Aorta (tissue), 5 donors: ENCODE results near the gene MCEE. TPM values are rescaled to one million over a fixed set of nuclear protein-coding genes. Genes with fewer than 3 reads are reported as not detected.
"Not testable (repeated sequence)": the region's sequence is repeated elsewhere in the genome, so short reads cannot be mapped to it uniquely, and the experiment has no call there.

Source experiments
- ATAC-seq: fragments of 200-7000 bp; cut with Tn5 transposase; one replicate; pipeline ENCODE4 v1.9.1; 2022; ENCODE audit warnings: moderate library complexity; ENCODE audit not compliant: low FRiP score
- DNase-seq, 2 donors: peaks; one replicate each; pipeline ENCODE4 v3.0.0-alpha.2; 2020
- H3K27ac ChIP-seq, 2 donors: one replicate each; pipeline ENCODE4 v1.5.1; 2013; ENCODE audit warnings: low read length in 2 of 2, mild to moderate bottlenecking in 2 of 2, moderate library complexity in 2 of 2, control low read depth in 1 of 2, inconsistent platforms in 1 of 2, low read depth in 1 of 2
- H3K27me3 ChIP-seq, 2 donors: one replicate each; pipeline ENCODE4 v1.6.1; 2013; ENCODE audit warnings: control low read depth in 1 of 2, low read length in 1 of 2, mild to moderate bottlenecking in 1 of 2, moderate library complexity in 1 of 2; ENCODE audit not compliant: insufficient read depth in 2 of 2, control insufficient read depth in 1 of 2
- H3K36me3 ChIP-seq, 2 donors: one replicate each; pipeline ENCODE4 v1.6.1; 2013; ENCODE audit warnings: control low read depth in 1 of 2, low read length in 1 of 2, mild to moderate bottlenecking in 1 of 2; ENCODE audit not compliant: insufficient read depth in 2 of 2, control insufficient read depth in 1 of 2
- H3K4me1 ChIP-seq, 2 donors: one replicate each; pipeline ENCODE4 v1.6.1; 2013; ENCODE audit warnings: low read length in 2 of 2, control low read depth in 1 of 2, mild to moderate bottlenecking in 1 of 2, moderate library complexity in 1 of 2; ENCODE audit not compliant: insufficient read depth in 2 of 2, control insufficient read depth in 1 of 2
- H3K4me3 ChIP-seq, 2 donors: one replicate each; pipeline ENCODE4 v1.5.1; 2013; ENCODE audit warnings: low read length in 2 of 2, control low read depth in 1 of 2, mild to moderate bottlenecking in 1 of 2
- H3K9me3 ChIP-seq: one replicate; pipeline ENCODE4 v1.6.1; 2013; ENCODE audit warnings: mild to moderate bottlenecking, low read length; ENCODE audit not compliant: control insufficient read depth
- WGBS, 2 donors: extraction: QIAGEN DNeasy Blood & Tissue Kit; methylation state at CpG; one replicate each; pipeline ENCODE4 v1.1.7; 2013; 5-methylcytosine and 5-hydroxymethylcytosine counted together
- intact Hi-C, 2 donors: fragments of 100-400 bp; cut with DNase I; formaldehyde crosslinking; loops; one replicate each; pipeline versions ENCODE4 v1.14.2 to v1.15.0; 2022
- polyA plus RNA-seq, 2 donors: library from polyadenylated mRNA; stranded (reverse); fragments of 200-250 nt; gene quantifications; one replicate each; pipeline ENCODE4 v1.2.3, GENCODE V29; 2013
- total RNA-seq, 2 donors: library from RNA; stranded (reverse); fragmentation: NEBNext Ultra II Directional; extraction: Animal tissue kit (Norgen Biotek cat#: 25700); gene quantifications; one replicate each; pipeline ENCODE4 v1.2.1, GENCODE V29; 2021
- donor health status: healthy with polysubstance abuse.
- donor health status: Bipolar disorder and iron deficiency.
- donor health status: DM: no; HTN: no; CAD: no.
- donor health status: DM: no; HTN: no; CAD: no.
- donor health status: DM: yes; HTN: yes; CAD: no.

The MCEE gene
- total and polyA plus RNA-seq, 4 donors: 16.4 to 32.1 (median 27.9) TPM

GRCh38 chr2:71122387-71123298 lies 7.4 kb downstream of the MCEE start:
- no peak overlapping the region for H3K27ac ChIP-seq
- no peaks in the 10 kb centered on the region for H3K9me3 ChIP-seq
- DNase-seq: no peak
- no peaks in the 10 kb centered on the region for H3K4me1 ChIP-seq
- 92% methylated on average over 7 of the region's 7 CpGs for WGBS, 2 donors
- no peak overlapping the region for H3K4me3 ChIP-seq
- ATAC-seq: no peak
- peaks cover 0 to 11% of the 10 kb centered on the region in 2 donors for H3K36me3 ChIP-seq
- H3K27me3 ChIP-seq: no peaks in the 10 kb centered on the region
- intact Hi-C loops: loop anchor here in 1 of 2 donors (10.0 kb wide), 1 partner anchor 128 kb away; the partner anchor contains the start of gene TEX261

DNA sequence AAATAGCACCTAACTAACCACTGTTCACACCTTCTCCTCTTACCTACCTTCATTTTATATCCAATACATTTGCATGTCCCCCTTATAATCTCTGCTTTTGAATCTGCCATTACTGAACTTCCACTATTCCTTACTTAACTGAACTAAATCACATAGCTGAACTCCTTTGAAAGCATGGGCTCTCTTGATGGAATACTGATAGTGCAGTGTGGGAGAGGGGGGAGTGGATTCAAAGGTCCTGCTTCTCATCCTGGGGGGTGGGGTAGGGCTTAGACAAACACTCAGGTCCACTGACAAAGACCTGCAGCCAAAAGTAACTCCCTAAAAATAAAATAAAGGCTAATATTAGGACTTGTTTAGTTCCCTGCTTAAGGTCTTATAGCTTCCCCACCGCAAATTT lies 8.6 kb downstream of the MCEE start:
- H3K9me3 ChIP-seq: no peaks in the 10 kb centered on the region
- intact Hi-C loops: loop anchor here in 1 of 2 donors (10.0 kb wide), 1 partner anchor 127 kb away; the partner anchor contains the start of gene TEX261
- no peak for DNase-seq
- H3K27ac ChIP-seq: no peak overlapping the region
- H3K4me1 ChIP-seq: no peaks in the 10 kb centered on the region
- 92 to 98% methylated on average over 1 of the region's 1 CpG for WGBS, 2 donors
- ATAC-seq: no peak
- H3K4me3 ChIP-seq: no peak overlapping the region
- no peaks in the 10 kb centered on the region for H3K27me3 ChIP-seq
- peaks cover 0 to 11% of the 10 kb centered on the region in 2 donors for H3K36me3 ChIP-seq

DNA sequence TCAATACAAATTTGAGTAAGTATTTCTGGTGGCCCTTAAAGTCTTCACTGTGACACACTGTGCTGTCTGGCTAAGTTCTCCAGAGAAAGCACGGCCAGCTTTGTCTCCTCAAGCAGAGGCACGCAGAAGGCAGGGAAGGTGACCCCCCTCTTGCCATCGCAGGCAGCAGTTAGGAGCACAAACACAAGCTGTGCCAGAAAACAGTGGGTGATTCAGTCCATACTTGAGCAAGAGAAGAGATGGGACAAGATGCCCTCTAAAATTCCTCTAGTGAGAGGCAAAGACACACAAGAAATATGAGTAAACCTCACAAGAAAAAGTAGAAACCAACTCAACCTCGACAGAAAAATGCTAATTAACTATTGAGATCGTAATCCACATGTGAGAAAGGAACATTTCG lies 9.8 kb downstream of the MCEE start:
- Histone ChIP-seq H3K36me3 (peaks cover 0 to 11% of the 10 kb centered on the region in 2 donors), H3K27me3 (no peaks in the 10 kb centered on the region), H3K27ac (no peak overlapping the region), H3K4me3 (no peak overlapping the region), H3K9me3 (no peaks in the 10 kb centered on the region), H3K4me1 (no peaks in the 10 kb centered on the region)
- intact Hi-C loops: loop anchor here in 1 of 2 donors (10.0 kb wide), 1 partner anchor 125 kb away; the partner anchor contains the start of gene TEX261
- ATAC-seq (no peak), DNase-seq (no peak)
- 87 to 90% methylated on average over 6 of the region's 6 CpGs for WGBS, 2 donors

GRCh38 chr2:71117063-71117462 lies 13.0 kb downstream of the MCEE start:
- no peak for ATAC-seq
- no peaks in the 10 kb centered on the region for H3K9me3 ChIP-seq
- H3K36me3 ChIP-seq: peaks cover 0 to 11% of the 10 kb centered on the region in 2 donors

GRCh38 chr2:71113843-71114242 lies 16.2 kb downstream of the MCEE start:
- WGBS, 2 donors: 89 to 92% methylated on average over 1 of the region's 1 CpG
- Histone ChIP-seq H3K9me3 (no peaks in the 10 kb centered on the region), H3K27me3 (no peaks in the 10 kb centered on the region), H3K36me3 (peaks cover 3 to 7% of the 10 kb centered on the region in 2 donors), H3K4me1 (no peaks in the 10 kb centered on the region), H3K27ac (no peak overlapping the region), H3K4me3 (no peak overlapping the region)
- intact Hi-C loops: no loop called here
- no peak for DNase-seq
- no peak for ATAC-seq

More at GRCh38 chr2:71117063-71117462, 13.0 kb downstream of the MCEE start:
- intact Hi-C loops: no loop called here
- no peak overlapping the region for H3K27ac ChIP-seq
- H3K4me1 ChIP-seq: no peaks in the 10 kb centered on the region
- no peaks in the 10 kb centered on the region for H3K27me3 ChIP-seq
- DNase-seq: no peak
- H3K4me3 ChIP-seq: no peak overlapping the region

- Histone ChIP-seq H3K9me3 (no peaks in the 10 kb centered on the region), H3K4me1 (no peaks in the 10 kb centered on the region), H3K27me3 (no peaks in the 10 kb centered on the region), H3K27ac (no peak overlapping the region), H3K4me3 (no peak overlapping the region), H3K36me3 (peaks cover 3% of the 10 kb centered on the region in 2 donors)
- DNase-seq: no peak
- intact Hi-C loops: no loop called here
- ATAC-seq: no peak
- WGBS, 2 donors: 78 to 84% methylated on average over 2 of the region's 2 CpGs
Measured at GRCh38 chr2:71108091-71108490, 21.9 kb downstream of the MCEE start.

DNA sequence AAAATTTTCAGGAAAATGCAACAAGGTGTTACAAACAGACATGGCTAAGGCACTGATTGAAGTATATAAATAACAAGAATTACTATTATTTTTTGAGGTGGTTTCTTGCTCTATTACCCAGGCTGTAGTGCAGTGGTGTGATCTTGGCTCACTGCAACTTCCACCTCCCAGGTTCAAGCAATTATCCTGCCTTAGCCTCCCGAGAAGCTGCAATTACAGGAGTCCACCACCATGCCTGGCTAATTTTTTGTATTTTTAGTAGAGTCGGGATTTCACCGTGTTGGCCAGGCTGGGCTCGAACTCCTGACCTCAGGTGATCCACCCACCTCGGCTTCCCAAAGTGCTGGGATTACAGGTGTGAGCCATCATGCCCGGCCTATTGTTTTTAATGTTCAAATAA lies 23.6 kb downstream of the MCEE start:
- H3K27ac ChIP-seq, intact Hi-C loops, H3K9me3 ChIP-seq, DNase-seq, ATAC-seq, H3K27me3 ChIP-seq, H3K4me1 ChIP-seq, H3K36me3 ChIP-seq, H3K4me3 ChIP-seq: not testable (repeated sequence)
- WGBS, 2 donors: 87 to 90% methylated on average over 6 of the region's 6 CpGs

- ATAC-seq (no peak), DNase-seq (no peak)
- H3K4me3 ChIP-seq: no peak overlapping the region
- no peaks in the 10 kb centered on the region for H3K36me3 ChIP-seq
- no peaks in the 10 kb centered on the region for H3K9me3 ChIP-seq
- no peaks in the 10 kb centered on the region for H3K27me3 ChIP-seq
- H3K27ac ChIP-seq: no peak overlapping the region
- WGBS, 2 donors: 88 to 89% methylated on average over 5 of the region's 5 CpGs
- intact Hi-C loops: no loop called here
- H3K4me1 ChIP-seq: no peaks in the 10 kb centered on the region
Measured at GRCh38 chr2:71103809-71104208, 26.2 kb downstream of the MCEE start.
